ENCODE results near the gene DLL4. TPM values are rescaled to one million over a fixed set of nuclear protein-coding genes. Genes with fewer than 3 reads are reported as not detected.

The DLL4 gene
- total RNA-seq, 3 donors from 2014 or later: 3.5 to 10.5 (median 5.0) TPM

GRCh38 chr15:40927495-40927872, 1.7 kb upstream of the DLL4 start:
- Histone ChIP-seq H3K36me3 (no peaks in the 10 kb centered on the region), H3K9me3 (no peaks in the 10 kb centered on the region), H3K27ac (no peak overlapping the region), H3K4me1 (peaks cover 10 to 27% of the 10 kb centered on the region in 2 donors), H3K27me3 (peaks cover 6 to 63% of the 10 kb centered on the region in 2 donors), H3K4me3 (peak overlapping the region in 2 of 3 donors; percentile 57 to 60)
- DNase-seq (ENCODE audit: low spot score in 2 of 2): no peak
- TF ChIP-seq CTCF (IDR thresholded peaks at IDR 0.05): no peak
- no peak for TF ChIP-seq POLR2AphosphoS5 (IDR thresholded peaks at IDR 0.05)
- TF ChIP-seq POLR2A (IDR thresholded peaks at IDR 0.05): no peak
- intact Hi-C loops (cut with DNase I; ENCODE audit: low total_unique reads): no loop called here

- H3K27ac ChIP-seq: peak overlapping the region in 1 of 2 donors; percentile 3
- DNase-seq (ENCODE audit: low spot score in 2 of 2): no peak
These were observed 1.0 kb upstream of the DLL4 start for GRCh38 chr15:40927873-40928806.

GRCh38 chr15:40929660-40930429, 705 bp downstream of the DLL4 start:
- no peaks in the 10 kb centered on the region for H3K36me3 ChIP-seq
- H3K27me3 ChIP-seq: peaks cover 6 to 67% of the 10 kb centered on the region in 2 donors
- TF ChIP-seq POLR2AphosphoS5 (IDR thresholded peaks at IDR 0.05) (no peak), POLR2A (IDR thresholded peaks at IDR 0.05) (no peak), CTCF (IDR thresholded peaks at IDR 0.05) (no peak)
- intact Hi-C loops (cut with DNase I; ENCODE audit: low total_unique reads): no loop called here
- peak overlapping the region in 1 of 2 donors; percentile 46 for H3K27ac ChIP-seq
- no peaks in the 10 kb centered on the region for H3K9me3 ChIP-seq
- DNase-seq (ENCODE audit: low spot score in 2 of 2): no peak
- H3K4me3 ChIP-seq: peak overlapping the region; percentile 46 to 60 (median 57)
- H3K4me1 ChIP-seq: peaks cover 10 to 27% of the 10 kb centered on the region in 2 donors

More at GRCh38 chr15:40927873-40928806, 1.0 kb upstream of the DLL4 start:
- Histone ChIP-seq H3K4me1 (peaks cover 10 to 27% of the 10 kb centered on the region in 2 donors), H3K4me3 (peak overlapping the region; percentile 46 to 60 (median 57)), H3K27me3 (peaks cover 6 to 67% of the 10 kb centered on the region in 2 donors), H3K36me3 (no peaks in the 10 kb centered on the region), H3K9me3 (no peaks in the 10 kb centered on the region)
- TF ChIP-seq POLR2AphosphoS5 (IDR thresholded peaks at IDR 0.05) (no peak), CTCF (IDR thresholded peaks at IDR 0.05) (no peak)
- intact Hi-C loops (cut with DNase I; ENCODE audit: low total_unique reads): no loop called here

- DNase-seq (ENCODE audit: low spot score in 2 of 2): no peak
- peaks cover 10 to 27% of the 10 kb centered on the region in 2 donors for H3K4me1 ChIP-seq
- intact Hi-C loops (cut with DNase I; ENCODE audit: low total_unique reads): no loop called here
- TF ChIP-seq CTCF (IDR thresholded peaks at IDR 0.05): peak in 2 of 3 donors; percentile 19 to 25
- TF ChIP-seq POLR2A (IDR thresholded peaks at IDR 0.05): no peak
- peak overlapping the region in 1 of 2 donors; percentile 52 for H3K27ac ChIP-seq
- H3K9me3 ChIP-seq: no peaks in the 10 kb centered on the region
- H3K36me3 ChIP-seq: no peaks in the 10 kb centered on the region
- H3K4me3 ChIP-seq: peak overlapping the region; percentile 46 to 60 (median 57)
- peaks cover 6 to 64% of the 10 kb centered on the region in 2 donors for H3K27me3 ChIP-seq
These were observed 1.5 kb downstream of the DLL4 start for GRCh38 chr15:40930430-40931299.

All from breast epithelium (tissue), 4 donors.